IPS-18a (cell line): ENCODE data around the gene MT1G.

Source experiments
- H3K27ac ChIP-seq: one replicate; pipeline ENCODE4 v1.5.1; 2013; ENCODE audit warnings: low read length
- H3K27me3 ChIP-seq: one replicate; pipeline ENCODE4 v1.6.1; 2013; ENCODE audit warnings: mild to moderate bottlenecking, low read length; ENCODE audit not compliant: control insufficient read depth, insufficient read depth
- H3K36me3 ChIP-seq: one replicate; pipeline ENCODE4 v1.6.1; 2013; ENCODE audit warnings: low read depth, low read length; ENCODE audit not compliant: control insufficient read depth
- H3K4me1 ChIP-seq: one replicate; pipeline ENCODE4 v1.6.1; 2013; ENCODE audit warnings: low read depth, low read length; ENCODE audit not compliant: control insufficient read depth
- H3K4me3 ChIP-seq: one replicate; pipeline ENCODE4 v1.5.1; 2013; ENCODE audit warnings: low read length
- H3K9ac ChIP-seq: one replicate; pipeline ENCODE4 v1.6.1; 2013; ENCODE audit warnings: mild to moderate bottlenecking, low read length, moderate library complexity
- H3K9me3 ChIP-seq: one replicate; pipeline ENCODE4 v1.6.1; 2013; ENCODE audit warnings: low read depth, low read length; ENCODE audit not compliant: control insufficient read depth

The MT1G gene

GRCh38 chr16:56700631-56701030 is 32.8 kb upstream of the MT1G start:
- Histone ChIP-seq H3K27me3 (no peaks in the 10 kb centered on the region), H3K36me3 (no peaks in the 10 kb centered on the region), H3K27ac (no peak overlapping the region), H3K9ac (no peak overlapping the region), H3K9me3 (no peaks in the 10 kb centered on the region), H3K4me3 (no peak overlapping the region), H3K4me1 (peaks cover 4% of the 10 kb centered on the region)

- no peak overlapping the region for H3K4me3 ChIP-seq
- peaks cover 4% of the 10 kb centered on the region for H3K4me1 ChIP-seq
- no peaks in the 10 kb centered on the region for H3K27me3 ChIP-seq
- no peaks in the 10 kb centered on the region for H3K36me3 ChIP-seq
- no peaks in the 10 kb centered on the region for H3K9me3 ChIP-seq
- H3K9ac ChIP-seq = no peak overlapping the region
- no peak overlapping the region for H3K27ac ChIP-seq
Observed at GRCh38 chr16:56700195-56700594, 32.3 kb upstream of the MT1G start.

GRCh38 chr16:56697456-56698155 is 29.7 kb upstream of the MT1G start:
- Histone ChIP-seq H3K4me3 (no peak overlapping the region), H3K27ac (no peak overlapping the region), H3K9ac (no peak overlapping the region), H3K27me3 (no peaks in the 10 kb centered on the region), H3K4me1 (peaks cover 4% of the 10 kb centered on the region), H3K36me3 (no peaks in the 10 kb centered on the region), H3K9me3 (no peaks in the 10 kb centered on the region)

GRCh38 chr16:56695246-56695645 is 27.4 kb upstream of the MT1G start:
- Histone ChIP-seq H3K4me1 (no peaks in the 10 kb centered on the region), H3K4me3 (no peak overlapping the region), H3K9ac (no peak overlapping the region), H3K27me3 (no peaks in the 10 kb centered on the region), H3K27ac (no peak overlapping the region), H3K36me3 (no peaks in the 10 kb centered on the region), H3K9me3 (no peaks in the 10 kb centered on the region)

- Histone ChIP-seq H3K4me1 (no peaks in the 10 kb centered on the region), H3K9me3 (no peaks in the 10 kb centered on the region), H3K9ac (no peak overlapping the region), H3K36me3 (no peaks in the 10 kb centered on the region), H3K27me3 (no peaks in the 10 kb centered on the region), H3K4me3 (no peak overlapping the region), H3K27ac (no peak overlapping the region)
Observed at GRCh38 chr16:56691885-56692284, 24.0 kb upstream of the MT1G start.

- H3K27me3 ChIP-seq = no peaks in the 10 kb centered on the region
- H3K36me3 ChIP-seq = no peaks in the 10 kb centered on the region
- no peak overlapping the region for H3K9ac ChIP-seq
- H3K27ac ChIP-seq = no peak overlapping the region
- no peaks in the 10 kb centered on the region for H3K4me1 ChIP-seq
- no peaks in the 10 kb centered on the region for H3K9me3 ChIP-seq
- H3K4me3 ChIP-seq = no peak overlapping the region
Observed at GRCh38 chr16:56690420-56691122, 22.7 kb upstream of the MT1G start.

- H3K36me3 ChIP-seq = no peaks in the 10 kb centered on the region
- no peak overlapping the region for H3K9ac ChIP-seq
- H3K27me3 ChIP-seq = no peaks in the 10 kb centered on the region
- H3K27ac ChIP-seq = no peak overlapping the region
- H3K4me3 ChIP-seq = no peak overlapping the region
- H3K9me3 ChIP-seq = no peaks in the 10 kb centered on the region
- H3K4me1 ChIP-seq = no peaks in the 10 kb centered on the region
Observed at GRCh38 chr16:56689171-56689570, 21.3 kb upstream of the MT1G start.

GRCh38 chr16:56688762-56689161 is 20.9 kb upstream of the MT1G start:
- no peaks in the 10 kb centered on the region for H3K36me3 ChIP-seq
- no peaks in the 10 kb centered on the region for H3K27me3 ChIP-seq
- H3K4me1 ChIP-seq = no peaks in the 10 kb centered on the region
- no peaks in the 10 kb centered on the region for H3K9me3 ChIP-seq
- no peak overlapping the region for H3K4me3 ChIP-seq
- H3K27ac ChIP-seq = no peak overlapping the region
- no peak overlapping the region for H3K9ac ChIP-seq

GRCh38 chr16:56686758-56687157 is 18.9 kb upstream of the MT1G start:
- no peak overlapping the region for H3K9ac ChIP-seq
- peaks cover 15% of the 10 kb centered on the region for H3K27me3 ChIP-seq
- H3K27ac ChIP-seq = no peak overlapping the region
- no peaks in the 10 kb centered on the region for H3K9me3 ChIP-seq
- H3K4me1 ChIP-seq = peaks cover 9% of the 10 kb centered on the region
- no peaks in the 10 kb centered on the region for H3K36me3 ChIP-seq
- no peak overlapping the region for H3K4me3 ChIP-seq

GRCh38 chr16:56684926-56685590 is 17.2 kb upstream of the MT1G start:
- Histone ChIP-seq H3K4me1 (peaks cover 14% of the 10 kb centered on the region), H3K36me3 (no peaks in the 10 kb centered on the region), H3K9me3 (no peaks in the 10 kb centered on the region), H3K9ac (no peak overlapping the region), H3K4me3 (no peak overlapping the region), H3K27ac (no peak overlapping the region), H3K27me3 (peaks cover 26% of the 10 kb centered on the region)

- Histone ChIP-seq H3K36me3 (no peaks in the 10 kb centered on the region), H3K27me3 (peaks cover 26% of the 10 kb centered on the region), H3K27ac (no peak overlapping the region), H3K4me3 (no peak overlapping the region), H3K4me1 (peaks cover 14% of the 10 kb centered on the region), H3K9ac (no peak overlapping the region), H3K9me3 (no peaks in the 10 kb centered on the region)
Observed at GRCh38 chr16:56684256-56684925, 16.5 kb upstream of the MT1G start.
